Tibial artery (tissue), 4 donors: ENCODE measurements around the gene GNB1L.

Experiments
- DNase-seq, 2 donors: peaks; one replicate each; pipeline ENCODE4 v3.0.0-alpha.2; 2019
- H3K27ac ChIP-seq, 2 donors: fragments of 200-600 bp; sonication (generic) in 1 of 2; 1 replicate in 1 of 2; 2 replicates in 1 of 2; pipeline ENCODE4 v1.5.1; 2018 to 2019; ENCODE audit warnings: mild to moderate bottlenecking in 1 of 2
- H3K27me3 ChIP-seq, 2 donors: fragments of 200-600 bp; sonication (generic) in 1 of 2; one replicate each; pipeline versions ENCODE4 v1.5.1 to v1.6.0; 2016 to 2019
- H3K36me3 ChIP-seq, 3 donors: fragments of 200-600 bp; sonication (generic) in 2 of 3; one replicate each; pipeline ENCODE4 v1.5.1; 2016 to 2019; ENCODE audit warnings: mild to moderate bottlenecking in 2 of 3
- H3K4me1 ChIP-seq, 4 donors: fragments of 200-600 bp; sonication (generic) in 2 of 4; 1 replicate in 3 of 4; 2 replicates in 1 of 4; pipeline ENCODE4 v1.5.1; 2016 to 2019
- H3K4me3 ChIP-seq, 2 donors: fragments of 200-600 bp; sonication (generic) in 1 of 2; 1 replicate in 1 of 2; 2 replicates in 1 of 2; pipeline ENCODE4 v1.5.1; 2018 to 2019; ENCODE audit warnings: mild to moderate bottlenecking in 2 of 2
- H3K9me3 ChIP-seq, 3 donors: fragments of 200-600 bp; sonication (generic) in 1 of 3; one replicate each; pipeline ENCODE4 v1.5.1; 2016 to 2019
- CTCF ChIP-seq, 2 experiments: fragments of 200-600 bp in 1 of 2; fragments of 450-650 bp in 1 of 2; IDR thresholded peaks; one replicate each; pipeline ENCODE4 v1.5.1; 2017 to 2019; ENCODE audit warnings: antibody characterized with exemption in 2 of 2, mild to moderate bottlenecking in 1 of 2, moderate library complexity in 1 of 2
- intact Hi-C: fragments of 100-400 bp; cut with DNase I; formaldehyde crosslinking; loops from one replicate; pipeline ENCODE4 v1.15.0; 2023; ENCODE audit warnings: low total_unique reads

The GNB1L gene

GRCh38 chr22:19852177-19852781, 2.4 kb downstream of the GNB1L start:
- intact Hi-C loops = loop anchor here (10.0 kb wide), 1 partner anchor 127 kb away; the partner anchor contains the start of gene GP1BB
- Histone ChIP-seq H3K27me3 (no peaks in the 10 kb centered on the region), H3K4me1 (peaks cover 0 to 68% (median 30%) of the 10 kb centered on the region in 4 donors), H3K4me3 (no peak overlapping the region), H3K36me3 (peaks cover 10 to 30% (median 26%) of the 10 kb centered on the region in 3 donors), H3K27ac (no peak overlapping the region), H3K9me3 (no peaks in the 10 kb centered on the region)
- no peak for TF ChIP-seq CTCF (IDR thresholded peaks at IDR 0.05)
- peak in 1 of 2 donors; percentile 19 for DNase-seq

- peaks cover 0 to 68% (median 30%) of the 10 kb centered on the region in 4 donors for H3K4me1 ChIP-seq
- H3K4me3 ChIP-seq = no peak overlapping the region
- no peaks in the 10 kb centered on the region for H3K9me3 ChIP-seq
- DNase-seq = no peak
- peaks cover 10 to 35% (median 32%) of the 10 kb centered on the region in 3 donors for H3K36me3 ChIP-seq
- no peak overlapping the region for H3K27ac ChIP-seq
- TF ChIP-seq CTCF (IDR thresholded peaks at IDR 0.05) = no peak
- H3K27me3 ChIP-seq = no peaks in the 10 kb centered on the region
- intact Hi-C loops = loop anchor here (10.0 kb wide), 1 partner anchor 127 kb away; the partner anchor contains the start of gene GP1BB
Observed at GRCh38 chr22:19851291-19852176, 3.1 kb downstream of the GNB1L start.

- H3K4me1 ChIP-seq = peaks cover 0 to 62% (median 24%) of the 10 kb centered on the region in 4 donors
- TF ChIP-seq CTCF (IDR thresholded peaks at IDR 0.05) = no peak
- intact Hi-C loops = loop anchor here (10.0 kb wide), 1 partner anchor 126 kb away; the partner anchor contains the start of gene GP1BB
- no peak overlapping the region for H3K27ac ChIP-seq
- DNase-seq = no peak
- no peaks in the 10 kb centered on the region for H3K27me3 ChIP-seq
- no peaks in the 10 kb centered on the region for H3K9me3 ChIP-seq
- H3K36me3 ChIP-seq = peaks cover 10 to 35% (median 32%) of the 10 kb centered on the region in 3 donors
- H3K4me3 ChIP-seq = no peak overlapping the region
Observed at GRCh38 chr22:19850763-19851109, 3.9 kb downstream of the GNB1L start.

GRCh38 chr22:19849835-19850762, 4.6 kb downstream of the GNB1L start:
- Histone ChIP-seq H3K36me3 (peaks cover 10 to 35% (median 32%) of the 10 kb centered on the region in 3 donors), H3K4me3 (no peak overlapping the region), H3K9me3 (no peaks in the 10 kb centered on the region), H3K27me3 (no peaks in the 10 kb centered on the region), H3K4me1 (peaks cover 0 to 58% (median 20%) of the 10 kb centered on the region in 4 donors), H3K27ac (no peak overlapping the region)
- intact Hi-C loops = loop anchor here (10.0 kb wide), 1 partner anchor 125 kb away; the partner anchor contains the start of gene GP1BB
- DNase-seq = no peak
- TF ChIP-seq CTCF (IDR thresholded peaks at IDR 0.05) = no peak
